HG02798 (cell line): ENCODE results near the gene MTERF1.
A peak's percentile ranks its signal among the peaks of the same experiment; 100 is the strongest.
"Not testable (repeated sequence)": the region's sequence is repeated elsewhere in the genome, so short reads cannot be mapped to it uniquely, and the experiment has no call there.

Experiments
- ATAC-seq: cut with Tn5 transposase; IDR thresholded peaks from one replicate; pipeline ENCODE4 v1.9.1; 2021; ENCODE audit warnings: mild to moderate bottlenecking; ENCODE audit not compliant: unreplicated experiment, poor library complexity

Gene MTERF1, protein sequence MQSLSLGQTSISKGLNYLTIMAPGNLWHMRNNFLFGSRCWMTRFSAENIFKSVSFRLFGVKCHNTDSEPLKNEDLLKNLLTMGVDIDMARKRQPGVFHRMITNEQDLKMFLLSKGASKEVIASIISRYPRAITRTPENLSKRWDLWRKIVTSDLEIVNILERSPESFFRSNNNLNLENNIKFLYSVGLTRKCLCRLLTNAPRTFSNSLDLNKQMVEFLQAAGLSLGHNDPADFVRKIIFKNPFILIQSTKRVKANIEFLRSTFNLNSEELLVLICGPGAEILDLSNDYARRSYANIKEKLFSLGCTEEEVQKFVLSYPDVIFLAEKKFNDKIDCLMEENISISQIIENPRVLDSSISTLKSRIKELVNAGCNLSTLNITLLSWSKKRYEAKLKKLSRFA

DNA sequence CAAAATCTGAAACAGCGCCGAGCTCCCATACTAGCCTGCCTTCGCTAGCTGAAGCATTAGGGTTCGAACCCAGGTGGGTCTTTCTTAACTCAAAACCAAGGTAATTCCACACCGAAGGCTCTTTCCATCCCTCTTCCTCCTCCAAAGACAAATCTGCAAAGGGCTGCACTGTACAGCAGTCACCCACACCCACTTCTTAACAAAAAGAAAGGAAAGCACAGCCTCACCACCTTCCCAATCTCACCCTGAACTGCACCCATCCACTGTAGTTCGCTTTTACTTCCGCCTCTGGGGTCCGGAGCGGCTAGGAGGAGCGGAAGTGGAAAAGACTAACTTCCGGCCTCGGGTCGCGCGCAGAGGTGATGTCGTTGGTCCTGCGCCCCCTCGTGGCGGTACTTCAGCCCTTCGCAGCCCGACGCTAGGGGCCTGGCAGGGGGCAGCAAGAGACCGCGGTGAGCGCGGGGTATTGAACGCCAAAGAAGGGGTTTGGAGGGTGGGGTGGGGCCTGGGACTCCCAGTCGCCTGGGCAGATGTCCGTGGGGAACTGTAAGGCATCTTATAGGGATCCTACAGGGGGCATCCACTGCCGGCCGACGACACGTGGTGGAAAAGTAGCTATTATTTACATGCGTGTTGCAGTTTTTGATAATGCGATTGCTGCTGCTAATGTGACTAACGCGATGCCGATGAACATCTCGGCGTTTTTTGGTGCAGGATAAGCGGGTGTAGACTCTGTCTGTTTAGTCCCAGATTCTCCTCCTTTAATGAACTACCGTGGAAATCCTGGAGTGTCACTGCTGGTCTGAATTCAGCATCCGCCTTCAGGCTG, at the start of gene MTERF1:
Gene MTERF1, minus strand, starts transcription at position 290 of the 829 bp plus-strand sequence. CDS start 619 bp downstream, outside the sequence.
- peak; percentile 99 for ATAC-seq

DNA sequence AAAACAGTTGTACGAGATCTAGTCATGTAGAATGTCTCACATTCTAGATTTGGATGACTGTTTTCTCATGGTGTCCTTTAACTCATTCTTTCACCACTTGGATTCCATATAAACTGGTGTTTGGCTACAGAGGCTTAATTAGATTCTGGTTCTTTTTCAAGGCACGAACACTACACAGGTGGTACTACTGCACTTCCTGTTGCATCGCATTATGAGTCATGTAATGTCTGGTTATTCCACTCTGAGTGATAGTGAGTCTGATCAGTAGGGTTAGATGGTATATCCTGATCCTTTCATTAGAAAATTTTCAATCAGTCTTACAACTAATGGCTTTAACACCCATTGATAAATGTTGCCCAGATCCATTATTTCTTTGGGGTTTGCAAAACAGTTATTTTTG, 49.0 kb upstream of the MTERF1 start:
- no peak for ATAC-seq

DNA sequence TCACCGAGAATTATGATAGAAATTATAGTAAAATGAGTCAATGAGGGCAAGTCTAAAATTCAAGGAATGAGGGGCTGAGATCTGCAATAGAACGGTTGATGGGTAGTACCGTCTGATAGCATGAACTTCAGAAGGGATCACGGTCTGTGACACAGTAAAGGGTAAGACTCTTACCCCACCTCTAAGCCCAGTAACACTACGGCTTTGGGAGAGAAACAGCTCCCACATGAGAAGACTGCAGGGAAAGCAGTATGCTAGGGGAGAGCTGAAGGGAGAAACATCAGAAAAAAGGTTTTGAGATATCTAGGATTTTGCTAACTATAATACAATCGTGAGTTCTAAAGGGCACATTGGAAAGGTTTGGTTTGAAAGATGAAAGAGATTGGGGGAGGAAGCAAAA, 47.4 kb upstream of the MTERF1 start:
- ATAC-seq, result no peak

DNA sequence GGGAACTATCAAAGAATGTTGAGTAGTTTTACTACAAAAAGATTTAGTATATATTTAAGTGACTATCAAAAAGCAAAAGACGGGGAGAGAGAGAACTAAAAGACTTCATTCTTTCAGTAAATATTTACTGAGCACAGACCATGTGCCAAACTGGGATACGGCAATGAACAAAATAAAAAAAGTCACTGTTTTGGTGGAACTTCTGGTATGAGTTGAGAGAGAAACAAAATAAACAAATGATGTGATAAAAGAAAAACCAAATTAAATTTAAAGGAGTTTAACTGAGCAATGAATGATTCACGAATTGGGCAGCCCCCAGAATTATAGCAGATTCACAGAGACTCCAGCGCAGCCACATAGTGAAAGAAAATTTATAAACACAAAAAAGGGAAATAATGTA, 42.4 kb upstream of the MTERF1 start:
- ATAC-seq, result no peak

DNA sequence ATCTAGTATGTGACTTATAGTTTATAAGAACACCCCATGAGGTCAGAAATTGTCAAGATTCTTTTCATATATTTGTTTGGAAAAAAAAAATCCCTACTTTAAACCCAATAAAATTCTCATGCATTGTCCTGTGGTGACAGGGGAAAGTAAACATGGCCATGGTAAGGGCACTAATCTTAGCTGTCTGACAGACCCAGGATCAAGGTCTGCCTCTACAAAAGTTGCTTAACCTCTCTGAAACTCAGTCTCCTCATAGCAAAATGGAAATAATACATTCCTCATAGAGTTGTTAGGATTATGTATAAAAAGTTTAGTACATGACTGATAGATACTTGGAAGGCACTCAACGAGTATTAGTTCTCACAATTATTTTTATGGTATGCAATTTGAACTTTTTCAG, 37.9 kb upstream of the MTERF1 start:
- ATAC-seq, result no peak

DNA sequence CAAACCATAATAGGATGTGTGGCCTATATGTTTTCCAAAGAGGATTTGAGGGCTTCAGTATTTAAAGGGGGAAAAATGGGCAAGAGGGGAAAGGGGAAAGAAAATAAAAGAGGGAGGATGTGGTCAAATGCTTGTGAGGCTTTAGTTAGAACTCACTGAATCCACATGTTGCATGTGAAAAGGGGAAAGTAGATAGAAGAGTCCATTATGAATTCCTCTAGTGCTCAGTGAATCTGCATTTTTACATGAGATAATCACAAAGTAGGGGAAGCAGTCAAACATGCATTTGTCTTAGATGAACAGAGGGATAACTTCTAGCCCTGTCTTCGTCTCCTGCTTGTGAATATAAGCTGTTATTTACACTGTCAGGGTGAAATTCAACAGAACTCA, 35.5 kb upstream of the MTERF1 start:
- no peak for ATAC-seq

DNA sequence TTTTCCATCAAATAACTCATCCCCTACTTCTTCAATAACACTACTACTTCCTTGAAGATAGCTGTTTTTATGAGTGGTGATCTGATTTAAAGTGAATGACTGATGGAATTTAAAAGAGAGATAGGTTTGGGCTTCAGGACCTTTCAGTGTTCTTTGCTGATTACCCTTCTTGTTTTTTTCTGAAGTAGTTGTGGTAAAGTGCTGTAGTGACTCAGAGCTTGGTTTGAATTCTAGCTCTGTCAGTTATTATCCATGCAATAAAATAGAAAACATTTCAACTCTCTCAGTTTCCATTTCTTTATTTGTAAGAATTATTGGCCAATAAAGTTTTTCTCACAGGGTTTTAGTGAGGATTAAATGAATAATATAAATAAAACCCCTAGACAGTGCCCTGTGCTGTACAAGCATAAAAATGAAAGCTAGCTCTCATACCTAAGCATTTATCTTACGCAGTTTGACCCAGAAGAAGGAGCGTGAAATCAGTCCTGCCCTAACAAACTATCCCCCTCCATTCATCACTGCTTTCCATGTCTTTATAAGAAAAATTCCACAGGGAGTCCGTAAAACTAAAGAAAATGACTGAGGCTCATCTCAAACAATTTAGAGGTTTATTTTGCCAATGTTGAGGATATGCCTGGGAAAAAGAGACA, 35.0 kb upstream of the MTERF1 start:
- no peak for ATAC-seq

DNA sequence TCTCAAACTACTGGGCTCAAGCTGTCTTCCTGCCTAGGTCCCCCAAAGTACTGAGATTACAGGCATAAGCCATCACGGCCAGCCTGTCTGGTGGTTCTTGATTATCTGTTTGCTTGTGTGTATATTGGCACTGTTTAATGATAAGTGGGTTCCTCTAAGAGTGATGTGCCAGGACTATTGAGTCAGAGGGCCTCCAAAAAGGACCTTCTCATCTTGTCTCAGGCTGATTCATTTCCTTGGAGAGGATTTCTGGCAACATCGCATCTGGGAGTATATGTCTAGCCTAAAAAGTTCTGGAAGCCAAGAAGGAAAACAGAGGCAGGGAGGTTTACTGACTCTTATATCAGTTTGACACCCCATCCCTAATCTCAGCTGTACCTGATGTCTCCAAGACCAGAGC, 33.1 kb upstream of the MTERF1 start:
- no peak for ATAC-seq

DNA sequence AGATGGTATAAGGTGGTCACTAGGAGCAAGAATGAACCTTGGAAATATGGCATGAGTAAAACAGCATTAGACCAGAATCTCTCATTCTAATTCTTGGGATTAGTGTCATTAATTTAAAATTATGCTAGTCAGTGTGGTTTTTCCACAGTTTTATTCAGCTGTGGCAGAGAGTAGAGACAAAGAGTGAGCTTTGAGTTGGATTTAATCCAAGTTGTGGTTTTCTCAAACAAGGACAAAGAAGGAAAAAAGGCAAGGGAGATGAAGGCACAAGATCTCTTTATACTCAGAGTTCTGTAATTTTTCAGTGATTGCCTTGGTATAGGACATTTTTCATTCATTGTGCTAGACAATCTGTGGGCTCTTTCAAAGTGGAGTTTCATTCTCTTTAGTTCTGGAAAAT, 32.0 kb upstream of the MTERF1 start:
- ATAC-seq, result no peak

DNA sequence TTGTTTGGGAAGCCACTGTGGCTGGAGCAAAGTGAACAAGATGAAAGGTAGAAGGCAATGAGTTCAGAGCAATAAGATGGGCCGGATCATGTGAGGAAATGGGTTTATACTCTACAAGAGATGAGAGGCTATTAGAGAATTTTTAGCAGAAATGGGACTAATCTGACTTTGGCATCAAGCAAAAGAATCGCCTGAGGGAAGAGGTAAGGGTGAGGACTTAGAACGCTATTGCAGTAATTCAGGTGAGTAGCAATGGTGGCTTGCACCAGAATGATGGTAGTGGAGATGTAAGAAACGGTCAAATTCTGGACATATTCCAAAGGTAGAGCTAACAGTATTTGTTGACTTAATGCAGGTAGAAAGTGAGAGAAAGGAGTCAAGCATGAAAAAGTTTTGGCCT, 30.6 kb upstream of the MTERF1 start:
- ATAC-seq, result no peak

DNA sequence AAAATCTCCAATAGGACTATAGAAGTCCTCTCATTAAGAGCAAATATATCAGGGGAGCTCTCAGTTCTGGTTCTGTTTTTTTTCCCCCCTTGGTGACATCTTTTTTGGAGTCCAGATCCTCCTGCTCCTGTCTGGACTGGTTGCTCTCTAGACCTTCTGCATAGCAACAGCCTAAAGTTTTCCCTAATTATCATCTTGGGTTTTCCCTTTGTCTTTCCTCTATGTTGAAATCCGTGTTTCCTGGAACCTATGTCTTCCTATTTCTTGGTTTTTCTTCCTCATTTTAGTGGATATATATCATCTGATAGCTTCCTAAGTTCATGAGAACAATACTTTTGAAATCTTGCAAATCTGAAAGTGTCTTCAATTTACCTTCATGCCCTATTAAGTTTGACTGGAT, 29.7 kb upstream of the MTERF1 start:
- no peak for ATAC-seq

DNA sequence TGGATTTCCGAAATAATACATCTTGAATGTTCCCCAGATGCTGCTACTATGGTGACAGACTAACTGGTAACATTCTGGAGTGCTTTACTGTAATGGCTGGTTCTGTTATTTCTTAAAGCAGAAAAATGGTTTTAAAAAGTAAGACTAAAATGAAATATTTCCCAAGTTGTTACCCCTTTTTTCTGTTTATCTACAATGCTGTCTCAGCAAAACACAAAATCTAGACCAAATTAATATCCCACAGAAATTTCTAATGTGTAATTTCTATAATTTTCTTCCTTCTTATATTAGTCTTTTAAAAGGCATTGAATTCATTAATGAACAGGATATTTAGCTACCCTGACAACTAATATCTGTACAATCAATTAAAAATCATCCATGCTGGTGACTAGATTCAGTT, 19.1 kb upstream of the MTERF1 start:
- ATAC-seq, result no peak

DNA sequence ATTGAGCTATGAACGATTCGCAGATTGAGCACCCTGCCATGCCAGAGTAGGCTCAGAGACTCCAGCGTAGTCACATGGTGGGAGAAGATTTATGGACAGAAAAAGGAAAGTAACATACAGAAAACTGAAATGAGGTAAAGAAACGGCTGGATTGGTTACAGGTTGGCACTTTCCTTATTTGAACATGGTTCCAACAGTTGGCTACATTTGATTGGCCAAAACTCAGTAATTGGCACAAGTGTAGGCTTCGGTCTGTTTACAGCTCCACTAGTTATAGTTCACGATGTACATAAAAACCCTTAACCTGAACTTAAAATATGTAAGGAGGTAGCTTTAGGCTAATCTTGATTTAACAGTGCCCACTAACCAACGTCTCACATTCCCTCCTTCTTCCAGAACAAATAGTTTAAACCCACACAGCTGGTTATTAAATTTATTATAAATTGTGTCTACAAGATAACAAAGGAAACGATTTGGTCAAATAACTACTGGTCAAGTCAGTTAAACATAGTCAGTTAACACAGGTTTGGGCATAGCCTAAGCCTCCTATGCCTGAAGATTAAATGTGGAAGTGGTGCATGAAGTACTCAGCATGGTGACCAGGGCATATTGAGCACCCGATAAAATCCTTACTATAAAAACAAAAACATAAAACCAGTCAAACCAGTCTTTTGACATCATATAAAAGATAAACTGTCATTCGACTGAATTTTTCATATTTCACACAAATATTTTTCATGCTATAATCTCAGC, 17.9 kb upstream of the MTERF1 start:
- ATAC-seq, result no peak

DNA sequence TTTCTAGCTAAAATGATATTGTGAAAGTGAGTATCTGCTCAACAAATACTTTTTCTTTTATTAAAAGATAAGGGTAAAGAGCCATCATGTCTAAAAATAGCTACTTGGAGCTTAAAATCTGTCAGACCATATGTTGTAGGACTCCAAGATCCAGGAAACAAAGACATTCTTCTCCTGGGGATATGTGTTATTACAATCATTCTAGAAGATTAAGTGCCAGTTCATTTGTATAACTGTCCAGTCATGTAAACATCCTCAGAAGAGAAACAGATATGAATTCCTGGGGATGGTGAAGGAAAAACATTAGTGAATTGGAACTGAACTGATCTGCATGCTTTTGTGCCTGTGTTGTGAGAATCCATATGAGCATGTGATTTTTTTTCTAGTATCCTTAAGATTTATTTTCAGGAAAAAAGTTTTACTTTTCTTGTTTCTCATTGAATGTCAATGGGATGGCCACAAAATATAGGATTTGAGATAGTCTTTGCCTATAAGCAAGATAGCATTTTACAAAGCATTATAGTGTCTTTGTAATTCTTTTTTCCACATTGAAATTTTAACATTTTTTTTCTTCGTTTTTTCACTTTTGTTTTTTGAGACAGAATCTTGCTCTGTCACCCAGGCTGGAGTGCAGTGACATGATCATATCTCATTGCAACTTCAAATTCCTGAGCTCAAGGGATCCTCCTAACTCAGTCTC, 14.4 kb upstream of the MTERF1 start:
- ATAC-seq, result no peak

DNA sequence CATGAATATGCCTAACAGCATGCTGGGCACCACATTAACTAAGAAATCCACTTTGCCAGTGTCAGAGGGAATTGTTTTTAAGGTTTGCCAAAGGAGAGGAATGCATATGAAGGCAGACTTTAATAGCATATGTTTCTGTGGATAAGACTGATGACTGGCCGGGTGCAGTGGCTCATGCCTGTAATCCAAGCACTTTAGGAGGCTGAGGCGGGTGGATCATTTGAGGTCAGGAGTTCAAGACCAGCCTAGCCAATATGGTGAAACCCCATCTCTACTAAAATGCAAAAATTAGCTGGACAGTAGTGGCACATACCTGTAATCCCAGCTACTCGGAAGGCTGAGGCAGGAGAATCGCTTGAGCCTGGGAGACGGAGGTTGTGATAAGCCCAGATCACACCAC, 13.2 kb upstream of the MTERF1 start:
- not testable (repeated sequence) for ATAC-seq

DNA sequence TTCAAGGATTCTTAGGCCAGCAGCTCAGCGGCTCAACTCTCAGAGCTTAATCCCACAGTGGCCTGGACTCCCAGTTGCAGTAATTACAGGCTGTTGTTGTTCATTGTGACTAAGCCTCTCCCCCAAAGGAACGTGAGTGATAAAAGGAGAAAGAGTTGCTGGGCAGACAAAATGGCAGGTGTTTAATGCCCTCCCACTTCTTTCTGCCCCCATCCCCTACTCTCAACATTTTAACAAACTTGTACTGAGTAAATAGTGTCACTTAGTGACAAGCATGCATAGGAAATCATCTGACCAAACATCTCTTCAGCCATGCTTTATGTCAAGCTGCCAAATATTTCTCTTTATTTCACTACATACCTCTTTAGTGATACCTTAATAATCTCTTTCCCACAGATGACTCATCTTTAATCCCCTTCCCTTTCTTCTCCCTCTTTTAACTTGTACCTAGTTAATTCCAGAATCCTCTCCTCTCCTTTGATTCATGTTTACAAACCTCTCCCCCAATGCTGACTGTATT, 12.4 kb upstream of the MTERF1 start:
- ATAC-seq, result no peak

DNA sequence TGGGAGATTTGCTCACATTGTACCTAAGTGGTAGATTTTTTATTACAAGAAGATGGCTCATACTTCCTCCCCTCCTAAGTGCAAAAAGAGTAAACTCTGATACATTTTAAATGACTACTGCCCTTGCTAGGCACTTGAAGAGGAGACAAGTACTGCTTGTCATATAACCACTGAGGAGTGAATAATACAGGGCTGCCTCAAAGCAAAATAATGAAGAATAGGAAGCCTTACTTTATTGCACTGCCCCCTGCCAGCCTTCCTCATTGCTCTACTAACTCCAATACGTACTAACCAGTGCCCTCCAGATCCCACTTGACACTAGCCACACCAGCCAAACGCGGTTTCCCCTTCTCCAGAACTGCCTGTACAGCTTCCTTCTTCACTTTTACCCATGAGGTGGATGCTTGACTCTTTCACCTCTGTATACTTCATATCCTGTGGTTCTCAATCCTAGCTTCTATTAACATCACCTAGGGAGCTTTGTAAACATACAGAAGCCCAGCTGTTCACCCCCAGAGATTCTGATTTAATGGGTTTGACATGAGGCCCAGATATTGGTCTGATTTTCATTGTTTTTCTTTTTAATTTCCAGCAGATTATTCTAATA, 11.7 kb upstream of the MTERF1 start:
- no peak for ATAC-seq

DNA sequence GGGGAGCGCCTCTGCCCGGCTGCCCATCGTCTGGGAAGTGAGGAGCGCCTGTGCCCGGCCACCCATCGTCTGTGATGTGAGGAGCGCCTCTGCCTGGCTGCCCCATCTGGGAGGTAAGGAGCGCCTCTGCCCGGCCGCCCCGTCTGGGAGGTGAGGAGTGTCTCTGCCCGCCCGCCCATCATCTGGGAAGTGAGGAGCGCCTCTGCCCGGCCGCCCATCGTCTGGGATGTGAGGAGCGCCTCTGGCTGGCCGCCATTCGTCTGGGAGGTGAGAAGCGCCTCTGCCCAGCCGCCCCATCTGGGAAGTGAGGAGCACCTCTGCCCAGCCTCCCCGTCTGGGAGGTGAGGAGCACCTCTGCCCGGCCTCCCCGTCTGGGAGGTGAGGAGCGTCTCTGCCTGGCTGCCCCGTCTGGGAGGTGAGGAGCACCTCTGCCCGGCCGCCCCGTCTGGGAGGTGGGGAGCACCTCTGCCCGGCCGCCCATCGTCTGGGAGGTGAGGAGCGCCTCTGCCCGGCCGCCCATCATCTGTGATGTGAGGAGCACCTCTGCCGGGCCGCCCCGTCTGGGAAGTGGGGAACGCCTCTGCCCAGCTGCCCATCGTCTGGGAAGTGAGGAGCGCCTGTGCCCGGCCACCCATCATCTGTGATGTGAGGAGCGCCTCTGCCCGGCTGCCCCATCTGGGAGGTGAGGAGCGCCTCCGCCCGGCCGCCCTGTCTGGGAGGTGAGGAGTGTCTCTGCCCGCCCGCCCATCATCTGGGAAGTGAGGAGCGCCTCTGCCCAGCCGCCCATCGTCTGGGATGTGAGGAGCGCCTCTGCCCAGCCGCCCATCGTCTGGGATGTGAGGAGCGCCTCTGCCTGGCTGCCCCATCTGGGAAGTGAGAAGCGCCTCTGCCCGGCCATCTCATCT, 8.0 kb upstream of the MTERF1 start:
- not testable (repeated sequence) for ATAC-seq
